Measurements from ENCODE around the gene SLC35D1. TPM values are rescaled to one million over a fixed set of nuclear protein-coding genes. Genes with fewer than 3 reads are reported as not detected.
A peak's percentile ranks its signal among the peaks of the same experiment; 100 is the strongest.

Gene SLC35D1
- total RNA-seq, 1 experiment from 2014 or later: 17.5 TPM

DNA sequence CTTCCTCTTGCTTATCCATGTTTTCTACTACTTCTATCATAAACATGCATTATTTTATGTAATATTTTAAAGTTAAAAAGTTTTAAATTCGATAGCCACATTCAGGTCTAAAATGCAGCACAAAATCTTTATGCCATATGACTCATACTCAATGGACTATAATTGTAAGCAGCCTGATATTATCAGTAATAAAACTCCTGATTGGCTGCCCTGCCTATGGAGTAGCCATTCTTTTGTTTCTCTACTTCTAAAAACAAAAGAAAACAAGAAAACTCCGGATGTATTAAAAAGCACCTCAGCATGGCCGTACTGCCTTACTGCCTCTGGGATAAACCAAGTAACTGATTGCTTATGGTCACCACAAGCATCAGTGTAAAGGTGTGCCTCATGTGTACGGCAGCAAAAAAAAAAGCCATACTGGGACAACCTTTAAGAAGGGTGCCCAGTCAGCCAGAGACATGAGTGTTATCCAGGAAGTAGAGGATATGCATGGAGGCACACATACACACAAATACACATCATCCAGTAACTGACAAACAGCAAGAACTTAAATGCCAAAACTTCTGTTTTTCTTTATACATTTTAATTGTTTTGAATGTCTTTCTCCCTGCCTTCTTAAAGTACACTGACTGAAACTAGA lies 9.2 kb downstream of the SLC35D1 start:
- DNase-seq (ENCODE audit: low spot score): no peak

DNA sequence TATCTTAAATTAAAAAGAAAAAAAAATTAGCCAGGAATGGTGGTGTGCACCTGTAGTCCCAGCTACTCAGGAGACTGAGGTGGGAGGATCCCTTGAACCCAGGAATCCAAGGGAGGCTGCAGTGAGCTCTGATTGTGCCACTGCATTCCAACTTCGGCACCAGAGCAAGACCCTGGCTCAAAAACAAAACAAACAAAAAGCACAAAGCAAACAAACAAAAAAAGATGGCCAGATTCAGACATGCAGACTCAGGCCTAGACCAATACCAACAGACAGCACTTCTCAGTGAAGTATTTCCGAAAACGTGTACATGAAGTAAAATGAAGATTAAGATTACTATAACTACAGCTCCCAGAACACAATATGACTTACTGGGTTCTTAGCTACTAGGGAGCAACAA lies 10.6 kb downstream of the SLC35D1 start:
- no peak for DNase-seq (ENCODE audit: low spot score)

DNA sequence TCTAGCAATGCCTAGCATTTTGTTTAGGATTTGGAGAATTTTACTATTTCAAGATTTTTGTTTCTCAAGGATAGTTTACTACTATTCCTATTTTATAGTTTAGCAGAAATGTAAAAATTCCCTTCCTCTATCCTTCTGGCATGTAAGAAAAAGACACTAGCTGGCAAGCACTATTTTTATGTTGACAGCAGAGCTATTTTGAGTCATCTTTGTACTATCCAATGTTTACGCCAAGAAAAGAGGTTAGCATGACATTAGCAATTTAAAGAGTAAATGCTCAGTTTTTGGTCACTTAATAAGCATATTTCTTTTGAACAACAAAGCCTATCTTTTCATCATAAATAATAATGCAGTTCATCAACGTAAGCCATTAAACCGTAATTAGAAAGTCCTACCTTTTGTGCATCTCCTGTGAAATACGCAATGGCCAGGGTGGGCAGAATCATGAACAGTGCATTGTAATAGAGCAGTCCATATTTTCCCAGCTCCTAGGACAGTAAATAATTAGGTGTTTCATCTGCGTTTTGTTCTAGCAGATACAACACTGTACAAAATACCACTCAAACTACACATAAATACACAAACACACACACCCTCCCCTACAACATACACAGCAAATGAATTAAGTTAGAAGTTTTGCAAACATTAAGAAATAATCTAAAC lies 12.0 kb downstream of the SLC35D1 start:
- DNase-seq (ENCODE audit: low spot score): no peak

DNA sequence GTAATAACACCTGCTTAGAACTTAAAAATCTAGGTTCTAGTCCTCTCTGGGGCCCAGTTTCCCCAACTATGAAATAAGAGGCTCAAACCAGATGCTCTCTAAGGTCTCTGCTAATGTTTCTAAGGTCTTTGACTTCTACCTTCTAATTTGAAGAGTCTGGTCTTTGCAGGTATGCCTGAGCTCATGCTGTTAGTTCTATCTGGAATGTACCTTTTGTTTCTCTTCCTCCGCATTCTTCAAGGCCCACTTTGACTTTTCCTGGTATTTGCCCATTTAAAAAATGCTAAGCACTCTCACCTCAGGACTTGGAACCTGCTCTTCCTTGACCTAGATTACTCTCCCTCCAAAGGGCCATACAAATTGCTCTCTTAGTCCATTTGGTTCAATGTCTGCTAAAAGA lies 13.5 kb downstream of the SLC35D1 start:
- DNase-seq (ENCODE audit: low spot score): no peak

DNA sequence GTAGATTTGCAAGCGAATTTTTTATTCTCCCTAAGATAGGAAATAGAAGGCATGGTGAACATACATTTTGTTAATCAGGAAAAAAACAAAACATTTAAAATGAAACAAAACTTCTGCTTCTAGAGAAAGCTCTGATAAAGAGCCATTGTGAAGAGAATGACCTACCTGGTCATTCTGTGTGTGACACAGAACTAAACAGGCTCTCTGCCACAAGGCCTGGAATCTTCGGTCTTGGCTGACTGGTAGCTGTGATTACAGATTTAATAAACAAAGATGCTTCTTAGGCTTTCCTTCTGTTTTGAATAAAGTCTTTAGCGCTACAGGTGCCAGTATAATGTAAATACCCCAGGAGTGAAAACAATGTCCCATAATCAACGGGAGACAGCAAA lies 22.1 kb downstream of the SLC35D1 start:
- no peak for DNase-seq (ENCODE audit: low spot score)

DNA sequence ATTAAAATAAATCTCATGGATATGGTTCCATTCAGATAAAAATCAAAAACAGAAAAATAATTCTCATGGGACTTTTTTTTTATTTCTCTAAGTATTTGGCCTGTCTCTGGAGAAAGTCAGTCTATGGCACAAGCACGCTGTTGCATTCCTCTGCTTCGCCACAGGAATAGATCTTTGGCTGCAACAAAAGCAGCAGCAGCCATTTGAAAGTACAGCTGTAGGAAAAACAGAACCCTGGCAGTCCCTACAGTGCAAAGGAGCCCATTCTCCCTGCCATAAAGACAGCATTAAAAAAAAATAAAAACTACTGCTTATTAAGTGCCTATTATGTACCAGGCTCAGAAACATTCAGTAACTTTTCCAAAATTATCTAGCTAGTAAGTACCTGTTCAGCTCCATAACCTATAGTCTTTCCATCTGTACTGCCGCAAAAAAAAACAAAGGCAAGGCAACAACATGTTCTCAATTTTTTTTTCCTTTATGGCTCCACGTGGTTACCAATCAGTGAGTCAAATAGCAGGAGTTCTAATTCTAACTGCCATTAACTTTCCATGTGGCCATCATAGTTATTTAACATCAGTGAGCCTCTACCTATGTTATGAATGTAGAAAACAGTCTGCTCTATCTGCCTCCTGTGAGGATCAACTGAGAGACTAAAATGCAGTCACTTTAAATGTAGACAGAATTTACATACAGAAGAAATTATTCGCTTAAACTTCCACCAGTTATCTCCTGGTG lies 22.7 kb downstream of the SLC35D1 start:
- DNase-seq (ENCODE audit: low spot score): no peak

DNA sequence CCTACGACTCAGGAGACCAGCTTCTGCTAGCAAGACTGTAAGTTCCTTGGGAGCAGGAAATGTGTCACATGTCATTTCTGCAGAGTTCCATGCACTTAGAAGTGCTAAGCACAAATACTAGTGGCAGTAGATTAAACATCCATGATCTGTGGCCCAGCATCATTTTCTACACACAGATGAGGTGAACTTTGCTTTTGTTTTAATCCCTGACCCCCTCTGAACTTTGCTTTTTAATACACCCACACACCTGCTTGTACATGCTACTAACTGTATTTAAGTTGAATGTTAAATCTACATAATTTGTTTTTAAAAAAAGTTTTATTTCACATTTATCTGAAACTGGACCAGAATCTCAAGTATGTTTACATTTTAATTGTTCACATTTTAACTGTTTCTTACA lies 24.5 kb downstream of the SLC35D1 start:
- DNase-seq (ENCODE audit: low spot score): no peak

DNA sequence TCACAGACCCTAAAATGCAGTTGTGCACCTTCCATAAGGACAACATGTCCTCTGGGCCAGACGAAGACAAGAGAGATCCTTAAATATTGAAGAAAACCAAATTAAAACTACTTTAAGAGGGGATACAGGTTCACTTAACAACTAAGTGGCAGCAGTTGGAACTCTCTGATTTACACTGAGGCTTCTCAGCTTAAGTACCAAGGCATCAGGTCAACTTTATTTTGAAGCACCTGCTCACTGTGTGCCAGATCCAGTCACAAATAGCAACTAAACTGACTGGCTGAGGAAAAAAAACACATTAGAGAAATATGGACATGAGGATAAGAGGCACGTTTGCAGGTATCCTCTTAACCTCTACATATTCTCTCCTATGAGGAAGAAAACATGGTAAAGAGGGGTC lies 33.2 kb downstream of the SLC35D1 start:
- no peak for DNase-seq (ENCODE audit: low spot score)

DNA sequence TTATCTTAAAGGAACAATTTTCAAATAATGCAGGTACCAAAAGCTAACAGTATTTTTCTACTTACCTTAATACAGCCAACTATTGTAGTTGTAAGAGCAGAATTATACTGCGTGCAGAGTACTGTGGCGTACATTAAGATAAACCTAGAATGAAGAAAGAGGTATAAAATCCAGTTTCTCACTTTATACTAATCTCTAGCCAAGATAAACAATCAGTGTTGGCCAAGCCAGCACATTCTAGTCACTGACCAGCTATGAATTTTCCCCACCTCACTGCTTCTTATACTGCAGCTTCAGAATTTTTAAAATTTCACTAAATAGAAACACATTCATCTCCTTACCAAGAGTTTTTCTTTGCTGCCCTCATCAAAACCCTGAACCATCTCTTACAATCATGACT lies 33.6 kb downstream of the SLC35D1 start:
- no peak for DNase-seq (ENCODE audit: low spot score)

DNA sequence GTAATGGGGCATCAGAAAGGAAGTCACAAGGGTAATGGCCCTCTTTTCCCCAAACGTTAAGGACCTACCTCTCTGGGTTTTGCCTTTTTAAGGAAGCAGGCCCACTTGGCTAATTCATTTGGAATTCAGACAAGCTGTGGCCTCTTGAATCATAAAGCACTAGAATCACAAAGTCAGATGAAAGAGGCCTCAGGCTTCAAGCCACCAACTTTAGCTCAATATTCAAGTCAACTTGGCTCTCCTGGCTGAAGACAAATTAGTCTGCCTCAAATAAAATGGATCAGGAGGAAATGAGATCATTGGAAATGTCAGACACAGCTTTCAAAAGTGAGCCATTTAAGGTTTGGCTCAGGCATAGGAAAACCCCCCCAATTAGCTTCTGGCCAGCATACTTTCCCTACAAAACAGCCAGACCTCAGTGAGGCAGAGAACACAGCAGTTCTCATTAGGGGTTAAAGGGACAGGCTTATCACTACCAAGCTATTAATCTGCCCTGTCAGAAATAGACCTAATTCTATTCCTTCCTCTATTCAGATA lies 34.3 kb downstream of the SLC35D1 start:
- DNase-seq (ENCODE audit: low spot score): no peak

DNA sequence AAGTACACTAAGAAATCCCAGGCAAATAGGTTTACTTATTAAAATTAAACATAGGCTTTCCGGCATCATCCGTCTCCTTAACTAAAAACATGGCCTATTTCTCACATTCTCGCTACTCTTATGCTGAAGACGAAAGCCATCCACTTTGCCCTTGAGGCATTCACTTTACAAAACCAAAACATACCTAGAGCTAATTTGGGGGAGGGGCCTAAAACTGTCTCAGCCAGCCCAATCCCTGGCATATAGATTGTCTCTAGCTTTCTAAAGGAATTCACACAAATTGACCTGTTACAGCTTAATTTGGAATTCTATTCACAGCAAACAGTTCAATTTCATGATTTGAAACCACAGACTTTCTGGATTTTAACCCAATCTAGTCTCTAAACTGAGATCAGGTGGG lies 34.8 kb downstream of the SLC35D1 start:
- no peak for DNase-seq (ENCODE audit: low spot score)

DNA sequence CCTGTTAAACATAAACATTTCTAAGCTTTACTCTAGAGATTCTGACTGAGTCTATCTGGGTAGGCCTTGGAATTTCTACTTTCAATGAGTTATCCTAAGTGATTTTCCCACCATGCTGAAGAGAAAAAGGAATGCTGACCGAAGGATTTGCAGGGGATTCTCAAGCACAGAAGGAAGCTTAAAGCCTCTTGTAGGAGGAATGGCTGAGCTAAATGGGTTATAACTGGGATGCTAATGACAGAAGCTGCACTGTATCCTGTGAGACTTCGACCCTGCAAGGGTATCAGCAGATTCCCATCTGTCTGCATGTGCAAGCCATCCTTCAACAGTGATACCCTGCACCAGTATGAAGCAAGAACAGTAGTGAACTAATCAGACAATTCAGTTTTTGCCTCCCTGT lies 35.4 kb downstream of the SLC35D1 start:
- no peak for DNase-seq (ENCODE audit: low spot score)

DNA sequence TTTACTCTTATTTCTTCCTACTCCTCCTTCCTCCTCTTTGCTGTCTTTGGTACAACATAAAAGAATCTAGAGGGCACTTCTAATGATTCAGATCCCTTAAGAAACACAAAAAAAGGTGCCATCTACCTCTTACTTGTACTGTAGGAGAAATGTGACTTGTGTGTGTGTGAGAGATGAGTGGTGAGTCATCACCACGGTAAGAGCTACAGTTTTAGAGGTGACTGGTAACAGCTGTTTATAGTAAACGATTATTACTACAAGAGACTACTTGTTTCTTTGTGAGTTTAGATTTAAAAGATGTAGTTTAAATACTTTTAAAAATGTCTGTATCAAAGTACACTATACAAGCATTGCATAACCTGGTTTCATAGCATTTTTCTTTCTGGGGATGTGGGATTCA lies 40.4 kb downstream of the SLC35D1 start:
- peak; percentile 80 for DNase-seq (ENCODE audit: low spot score)

DNA sequence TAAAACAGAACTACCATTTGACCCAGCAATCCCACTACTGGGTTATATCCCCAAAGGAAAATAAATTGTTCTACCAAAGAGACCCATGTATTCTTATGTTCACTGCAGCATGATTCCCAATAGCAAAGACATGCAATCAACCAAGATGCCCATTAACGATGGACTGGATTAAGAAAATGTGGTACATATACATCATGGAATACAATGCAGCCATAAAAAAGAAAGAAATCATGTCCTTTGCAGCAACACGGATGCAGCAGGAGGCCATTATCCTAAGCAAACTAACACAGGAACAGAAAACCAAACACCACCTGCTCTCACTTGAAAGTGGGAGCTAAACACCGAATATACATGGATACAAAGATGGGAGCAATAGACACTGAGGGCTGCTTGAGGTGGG lies 44.2 kb downstream of the SLC35D1 start:
- DNase-seq (ENCODE audit: low spot score): no peak

DNA sequence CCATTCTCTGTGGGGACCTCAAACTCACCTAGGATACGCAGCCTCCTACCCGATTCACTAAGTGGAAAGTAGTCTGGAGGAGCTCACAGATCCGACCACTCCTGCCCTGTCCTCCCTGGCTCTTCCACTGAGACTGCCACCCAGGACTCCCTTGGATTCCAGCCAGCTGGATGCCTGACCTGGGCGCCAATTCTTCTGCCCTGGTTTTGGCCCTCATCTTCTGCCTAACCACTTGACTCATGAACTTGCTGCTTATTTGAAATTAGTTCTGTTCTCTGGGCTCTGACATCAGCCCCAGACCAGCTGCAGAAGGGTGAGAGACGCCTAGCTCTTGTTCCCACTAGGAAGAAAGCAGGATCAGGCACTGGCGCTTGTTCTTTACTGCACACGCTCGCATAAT lies 48.9 kb downstream of the SLC35D1 start:
- no peak for DNase-seq (ENCODE audit: low spot score)

DNA sequence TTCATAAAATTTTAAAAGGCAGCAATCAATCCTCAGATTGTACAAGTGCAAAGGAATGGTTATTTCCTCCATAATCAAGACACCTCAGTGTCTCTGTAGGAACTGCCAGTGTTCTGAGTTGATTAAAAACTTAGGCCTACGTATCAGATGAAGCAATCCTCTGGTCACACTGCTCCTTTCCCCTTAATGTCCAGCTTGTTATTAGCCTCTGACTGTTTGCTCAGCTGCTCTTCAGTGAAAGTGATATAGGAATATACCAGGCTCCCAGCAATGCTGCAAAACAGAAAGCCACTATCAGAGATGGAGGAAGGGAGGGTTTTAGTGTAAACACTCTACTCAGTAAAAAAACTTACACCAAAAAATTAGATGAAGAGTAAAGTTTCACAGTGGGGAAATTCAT lies 49.8 kb downstream of the SLC35D1 start:
- DNase-seq (ENCODE audit: low spot score): no peak

DNA sequence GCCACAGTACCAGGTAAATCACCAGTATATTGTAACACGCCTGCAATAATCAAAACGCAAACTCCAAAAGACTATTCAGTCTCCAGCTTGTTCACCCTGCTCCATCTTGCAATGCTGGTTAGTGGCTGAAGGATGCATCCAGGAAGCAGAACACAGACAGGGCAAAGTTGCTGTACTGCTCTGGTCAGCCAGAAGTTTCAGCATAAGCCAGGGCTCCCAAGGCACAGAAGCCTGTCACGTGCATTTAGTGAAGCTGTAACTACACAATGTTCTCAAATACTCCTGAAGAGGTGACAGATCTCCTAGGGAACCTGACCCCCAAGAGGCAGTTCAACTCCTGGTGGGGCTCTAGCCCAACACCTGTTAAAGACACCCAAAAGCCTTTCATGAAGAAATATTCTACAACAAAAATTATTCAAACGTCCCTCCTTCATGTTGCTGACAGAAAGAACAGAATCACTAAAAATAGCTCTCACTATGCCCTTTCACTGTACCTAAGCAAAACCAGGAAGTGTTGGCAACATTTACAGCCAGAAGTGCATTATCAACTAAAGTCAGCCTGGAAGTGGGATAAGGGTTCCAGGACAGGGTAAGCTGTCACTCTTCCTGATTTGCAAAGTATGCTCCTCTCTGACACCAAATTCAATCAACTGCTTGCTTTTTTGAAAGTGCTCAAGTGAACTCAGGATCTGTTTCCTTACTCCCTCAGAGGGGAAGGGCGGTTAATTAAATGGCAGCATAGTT lies 52.1 kb downstream of the SLC35D1 start:
- DNase-seq (ENCODE audit: low spot score): no peak

DNA sequence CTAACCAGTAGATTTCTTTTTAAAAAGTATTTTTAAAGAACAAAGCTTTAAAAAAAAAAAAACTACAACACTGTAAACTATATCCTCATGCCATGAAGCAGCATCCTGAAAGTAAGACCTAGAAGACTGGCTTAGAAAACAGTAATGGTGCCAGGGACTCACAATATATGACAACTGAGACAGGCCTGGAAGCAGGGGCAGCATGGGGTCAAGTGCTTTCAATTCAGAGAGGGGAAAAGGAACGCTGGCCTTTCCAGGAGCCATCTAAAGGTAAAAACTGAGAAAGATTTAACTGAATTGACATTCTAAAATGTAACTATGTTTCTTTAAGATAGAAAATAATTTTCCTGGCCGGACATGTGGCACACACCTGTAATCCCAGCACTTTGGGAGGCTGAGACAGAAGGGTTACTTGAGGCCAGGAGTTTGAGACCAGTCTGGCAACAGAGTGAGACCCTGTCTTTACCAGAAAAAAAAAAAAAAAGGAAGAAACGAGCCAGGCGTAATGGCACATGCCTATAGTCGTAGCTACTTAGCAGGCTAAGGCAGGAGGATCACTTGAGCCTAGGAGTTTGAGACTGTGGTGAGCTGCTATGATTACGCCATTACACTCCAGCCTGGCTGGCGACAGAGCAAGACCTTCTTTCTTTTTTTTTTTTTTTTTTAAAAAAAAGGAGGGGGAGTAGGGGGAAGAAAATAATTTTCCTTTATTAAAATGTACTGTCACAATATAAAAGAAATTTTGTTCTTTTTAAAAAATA lies 54.1 kb downstream of the SLC35D1 start:
- DNase-seq (ENCODE audit: low spot score): no peak

DNA sequence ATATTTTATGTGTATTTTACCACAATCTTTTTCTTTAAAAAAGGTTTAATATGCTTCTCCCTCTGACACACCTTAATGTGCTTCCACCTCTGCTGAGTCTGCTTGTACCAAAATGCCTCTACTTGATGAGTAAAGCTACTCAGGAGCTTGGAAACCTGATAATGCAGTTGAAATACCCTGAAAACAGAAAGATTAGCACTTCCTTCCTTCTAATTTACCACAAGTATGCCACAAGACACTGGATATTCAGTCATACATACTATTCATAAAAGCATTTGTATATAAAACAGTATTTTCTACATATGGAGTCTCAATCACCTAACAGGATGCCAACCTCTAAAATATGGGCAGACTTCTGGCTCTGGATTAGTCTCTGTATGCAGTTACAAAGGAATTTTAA lies 55.0 kb downstream of the SLC35D1 start:
- DNase-seq (ENCODE audit: low spot score): no peak

DNA sequence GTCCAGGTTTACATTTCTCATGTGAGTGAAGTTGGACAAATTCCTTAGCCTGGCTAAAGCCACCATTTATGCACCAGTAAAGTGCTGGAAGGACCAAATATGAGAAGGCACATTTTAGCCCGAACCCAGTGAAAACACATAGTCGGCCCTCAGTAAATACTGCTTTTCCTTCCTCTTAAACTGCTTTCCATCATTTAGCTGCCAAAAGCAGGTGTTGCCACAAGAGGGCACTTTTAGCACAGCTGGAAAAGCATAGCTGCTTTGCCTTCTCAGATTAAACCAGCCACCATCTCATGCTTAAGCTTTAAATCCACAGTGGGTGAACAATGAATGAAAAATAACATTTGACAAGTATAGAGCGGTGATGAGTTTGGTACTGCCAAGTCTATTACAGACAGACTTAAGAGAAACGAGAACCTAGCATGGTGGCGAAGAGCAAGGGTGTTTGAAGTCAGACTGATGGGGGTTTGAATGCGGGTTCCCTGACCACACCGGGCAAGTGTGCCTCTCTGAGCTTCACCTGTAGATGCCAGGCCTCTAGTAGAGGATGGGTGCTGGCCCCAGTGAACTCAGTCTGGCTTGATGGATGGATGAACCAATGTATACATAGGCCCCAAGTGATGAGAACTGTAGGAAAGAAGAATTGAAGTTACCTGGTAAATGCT lies 57.8 kb downstream of the SLC35D1 start:
- DNase-seq (ENCODE audit: low spot score): peak; percentile 73

DNA sequence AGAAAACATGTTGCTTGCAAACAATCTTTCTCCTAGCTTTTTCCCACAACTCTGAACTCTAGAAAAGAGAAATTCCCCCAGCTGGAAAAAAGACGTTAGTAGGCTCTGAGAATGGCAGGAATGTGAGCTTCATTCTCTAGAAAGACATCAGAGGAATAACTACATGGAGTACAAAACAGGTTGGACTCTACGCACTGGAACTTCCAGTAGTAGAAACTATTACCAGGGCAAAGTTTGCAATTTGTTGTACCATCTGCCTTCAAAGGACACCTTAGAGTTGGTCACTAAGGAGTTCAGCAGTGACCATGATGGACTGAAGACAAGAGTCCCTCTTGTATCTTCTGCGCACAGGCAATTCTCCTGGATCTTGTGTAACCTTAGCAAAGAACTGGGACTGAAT lies 60.9 kb downstream of the SLC35D1 start:
- no peak for DNase-seq (ENCODE audit: low spot score)
